Stomach (tissue), 4 donors: ENCODE measurements around the gene COL27A1.

Source experiments
- EP300 ChIP-seq: sonication (generic); formaldehyde crosslinking; IDR thresholded peaks from one replicate; pipeline ENCODE4 v1.6.1; 2017; ENCODE audit warnings: antibody characterized with exemption
- POLR2A ChIP-seq, 4 donors: fragments of 450-650 bp; IDR thresholded peaks; one replicate each; pipeline ENCODE4 v1.6.1; 2016; ENCODE audit warnings: antibody characterized with exemption in 4 of 4, control low read depth in 2 of 4, mild to moderate bottlenecking in 1 of 4, moderate library complexity in 1 of 4
- POLR2AphosphoS5 ChIP-seq, 3 donors: sonication (generic); formaldehyde crosslinking; IDR thresholded peaks; one replicate each; pipeline ENCODE4 v1.6.1; 2016; ENCODE audit warnings: antibody characterized with exemption in 3 of 3
- TF ChIP-seq, protein P1 (sequence below), 7 experiments: fragments of 450-650 bp in 4 of 7; fragments of 200-600 bp in 3 of 7; sonication (generic) in 3 of 7; IDR thresholded peaks; one replicate each; pipeline ENCODE4 v1.5.1; 2016 to 2019; ENCODE audit warnings: antibody characterized with exemption in 7 of 7, control low read depth in 2 of 7, mild to moderate bottlenecking in 1 of 7

DNA sequence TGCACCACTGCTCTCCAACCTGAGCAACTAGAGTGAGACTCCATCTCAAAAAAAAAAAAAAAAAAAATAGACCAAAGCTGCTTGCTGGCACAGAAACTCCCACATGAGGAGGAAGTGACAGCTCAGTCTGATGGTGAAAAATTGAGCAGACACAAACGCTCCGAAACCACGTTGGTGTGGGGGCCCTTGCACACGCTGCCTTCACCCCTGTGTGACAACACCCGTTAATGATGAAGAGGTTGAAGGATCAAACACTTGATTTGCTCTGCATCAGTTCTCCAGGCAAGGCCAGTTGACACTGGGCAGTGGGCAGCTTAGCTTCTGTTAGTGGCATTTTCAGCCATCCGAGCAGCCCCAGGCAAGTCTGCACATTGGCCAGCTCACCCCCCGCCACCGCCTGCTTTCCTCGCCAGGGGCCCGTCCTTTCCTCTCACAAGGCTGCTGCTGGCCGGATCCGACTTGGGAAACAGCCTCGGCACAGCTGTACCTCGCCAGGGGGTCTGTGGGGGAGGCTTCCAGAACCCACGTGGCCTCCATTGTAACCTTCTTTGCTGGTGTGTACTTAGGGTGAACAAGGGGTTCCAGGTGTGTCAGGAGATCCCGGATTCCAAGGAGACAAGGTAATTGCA is 79.8 kb downstream of the COL27A1 start:
- TF ChIP-seq, protein P1, sequence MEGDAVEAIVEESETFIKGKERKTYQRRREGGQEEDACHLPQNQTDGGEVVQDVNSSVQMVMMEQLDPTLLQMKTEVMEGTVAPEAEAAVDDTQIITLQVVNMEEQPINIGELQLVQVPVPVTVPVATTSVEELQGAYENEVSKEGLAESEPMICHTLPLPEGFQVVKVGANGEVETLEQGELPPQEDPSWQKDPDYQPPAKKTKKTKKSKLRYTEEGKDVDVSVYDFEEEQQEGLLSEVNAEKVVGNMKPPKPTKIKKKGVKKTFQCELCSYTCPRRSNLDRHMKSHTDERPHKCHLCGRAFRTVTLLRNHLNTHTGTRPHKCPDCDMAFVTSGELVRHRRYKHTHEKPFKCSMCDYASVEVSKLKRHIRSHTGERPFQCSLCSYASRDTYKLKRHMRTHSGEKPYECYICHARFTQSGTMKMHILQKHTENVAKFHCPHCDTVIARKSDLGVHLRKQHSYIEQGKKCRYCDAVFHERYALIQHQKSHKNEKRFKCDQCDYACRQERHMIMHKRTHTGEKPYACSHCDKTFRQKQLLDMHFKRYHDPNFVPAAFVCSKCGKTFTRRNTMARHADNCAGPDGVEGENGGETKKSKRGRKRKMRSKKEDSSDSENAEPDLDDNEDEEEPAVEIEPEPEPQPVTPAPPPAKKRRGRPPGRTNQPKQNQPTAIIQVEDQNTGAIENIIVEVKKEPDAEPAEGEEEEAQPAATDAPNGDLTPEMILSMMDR (IDR thresholded peaks at IDR 0.05): no peak
- TF ChIP-seq EP300 (no peak), POLR2AphosphoS5 (IDR thresholded peaks at IDR 0.05) (no peak), POLR2A (IDR thresholded peaks at IDR 0.05) (no peak)
